OCI-LY1 (cell line): ENCODE results near the gene POLA1.

Source experiments
- H2AFZ ChIP-seq: fragments of 200-600 bp; sonication (generic), shearing (Covaris generic); 2 replicates; pipeline ENCODE4 v1.6.0; 2014; ENCODE audit warnings: antibody characterized with exemption, mild to moderate bottlenecking, low read length
- H3F3A ChIP-seq: fragments of 200-600 bp; sonication (generic), shearing (Covaris generic); 2 replicates; pipeline ENCODE4 v1.6.0; 2014; ENCODE audit warnings: mild to moderate bottlenecking, antibody characterized with exemption, low read length, moderate library complexity; ENCODE audit not compliant: insufficient read depth
- H3K27ac ChIP-seq: fragments of 200-600 bp; sonication (generic); 2 replicates; pipeline ENCODE4 v1.5.1; 2014; ENCODE audit warnings: low read length, mixed run types, mild to moderate bottlenecking, low read depth; ENCODE audit not compliant: poor library complexity, severe bottlenecking
- H3K27me3 ChIP-seq: fragments of 200-600 bp; sonication (generic); 2 replicates; pipeline ENCODE4 v1.6.0; 2014; ENCODE audit warnings: antibody characterized with exemption, mild to moderate bottlenecking, low read length, moderate library complexity; ENCODE audit not compliant: insufficient read depth
- H3K36me3 ChIP-seq: fragments of 200-600 bp; sonication (generic); 2 replicates; pipeline ENCODE4 v1.6.1; 2014; ENCODE audit warnings: mild to moderate bottlenecking, antibody characterized with exemption, low read length, moderate library complexity, mixed read lengths; ENCODE audit not compliant: insufficient read depth
- H3K4me1 ChIP-seq: fragments of 200-600 bp; sonication (generic); 2 replicates; pipeline ENCODE4 v1.5.1; 2014; ENCODE audit warnings: mild to moderate bottlenecking, low read length, moderate library complexity; ENCODE audit not compliant: insufficient read depth, severe bottlenecking
- H3K4me2 ChIP-seq: fragments of 200-600 bp; sonication (generic), shearing (Covaris generic); 2 replicates; pipeline ENCODE4 v1.6.1; 2014; ENCODE audit warnings: low read length
- H3K4me3 ChIP-seq: fragments of 200-600 bp; sonication (generic); 2 replicates; pipeline ENCODE4 v1.5.1; 2014; ENCODE audit warnings: low read length, low read depth, mild to moderate bottlenecking, mixed read lengths; ENCODE audit not compliant: poor library complexity, severe bottlenecking
- H3K79me2 ChIP-seq: fragments of 200-600 bp; shearing (Covaris generic); 2 replicates; pipeline ENCODE4 v1.6.1; 2016; ENCODE audit warnings: mixed run types, low read length, mixed read lengths; ENCODE audit not compliant: insufficient read depth
- H3K9ac ChIP-seq: fragments of 200-600 bp; sonication (generic), shearing (Covaris generic); 2 replicates; pipeline ENCODE4 v1.6.1; 2014; ENCODE audit warnings: mild to moderate bottlenecking, low read length, mixed read lengths
- H3K9me2 ChIP-seq: fragments of 200-600 bp; sonication (generic), shearing (Covaris generic); 2 replicates; pipeline ENCODE4 v1.6.1; 2014; ENCODE audit warnings: low read depth, mild to moderate bottlenecking, low read length, mixed read lengths
- H3K9me3 ChIP-seq: fragments of 200-600 bp; shearing (Covaris generic); 2 replicates; pipeline ENCODE4 v1.6.1; 2014; ENCODE audit warnings: low read length, mixed read lengths
- H4K20me1 ChIP-seq: fragments of 200-600 bp; sonication (generic), shearing (Covaris generic); 2 replicates; pipeline ENCODE4 v1.6.0; 2016; ENCODE audit warnings: mild to moderate bottlenecking, low read length; ENCODE audit not compliant: insufficient read depth
- CTCF ChIP-seq: fragments of 200-600 bp; sonication (generic), shearing (Covaris generic); IDR thresholded peaks from 2 replicates; pipeline ENCODE4 v1.5.1; 2017; ENCODE audit warnings: mild to moderate bottlenecking, antibody characterized with exemption, low read length, moderate library complexity, mixed read lengths
- EZH2 ChIP-seq: fragments of 200-600 bp; sonication (generic), shearing (Covaris generic); IDR thresholded peaks from 2 replicates; pipeline ENCODE4 v1.8.0; 2017; ENCODE audit warnings: borderline replicate concordance, mixed run types, mild to moderate bottlenecking, antibody characterized with exemption, low read length, moderate library complexity, mixed read lengths

POLA1 gene

GRCh38 chrX:24925430-24925829 lies 231.7 kb downstream of the POLA1 start:
- Histone ChIP-seq H2AFZ (no peak overlapping the region), H3K79me2 (no peaks in the 10 kb centered on the region), H3K9me3 (no peaks in the 10 kb centered on the region), H3K27me3 (no peaks in the 10 kb centered on the region), H3K4me3 (no peak overlapping the region), H3K36me3 (peaks cover 7% of the 10 kb centered on the region), H3K9ac (no peak overlapping the region), H3K27ac (no peak overlapping the region), H3K4me2 (no peak overlapping the region), H3K4me1 (no peaks in the 10 kb centered on the region), H4K20me1 (no peaks in the 10 kb centered on the region), H3K9me2 (no peaks in the 10 kb centered on the region), H3F3A (no peaks in the 10 kb centered on the region)
- TF ChIP-seq CTCF (no peak), EZH2 (no peak)

- no peak for TF ChIP-seq CTCF
- TF ChIP-seq EZH2 = no peak
- no peaks in the 10 kb centered on the region for H3K79me2 ChIP-seq
- H3K9ac ChIP-seq = no peak overlapping the region
- no peaks in the 10 kb centered on the region for H3F3A ChIP-seq
- H3K9me3 ChIP-seq = no peaks in the 10 kb centered on the region
- H3K4me2 ChIP-seq = no peak overlapping the region
- no peaks in the 10 kb centered on the region for H3K4me1 ChIP-seq
- no peak overlapping the region for H3K4me3 ChIP-seq
- no peaks in the 10 kb centered on the region for H3K27me3 ChIP-seq
- H2AFZ ChIP-seq = no peak overlapping the region
- no peaks in the 10 kb centered on the region for H4K20me1 ChIP-seq
- H3K9me2 ChIP-seq = no peaks in the 10 kb centered on the region
- H3K27ac ChIP-seq = no peak overlapping the region
- peaks cover 13% of the 10 kb centered on the region for H3K36me3 ChIP-seq
Measured at GRCh38 chrX:24927372-24927771, 233.7 kb downstream of the POLA1 start.

GRCh38 chrX:24928114-24928513 lies 234.4 kb downstream of the POLA1 start:
- Histone ChIP-seq H3K4me2 (no peak overlapping the region), H3K4me1 (no peaks in the 10 kb centered on the region), H3F3A (no peaks in the 10 kb centered on the region), H3K9me3 (no peaks in the 10 kb centered on the region), H3K27me3 (no peaks in the 10 kb centered on the region), H2AFZ (no peak overlapping the region), H3K9me2 (no peaks in the 10 kb centered on the region), H4K20me1 (no peaks in the 10 kb centered on the region), H3K36me3 (peaks cover 13% of the 10 kb centered on the region), H3K9ac (no peak overlapping the region), H3K4me3 (no peak overlapping the region), H3K79me2 (no peaks in the 10 kb centered on the region), H3K27ac (no peak overlapping the region)
- no peak for TF ChIP-seq CTCF
- no peak for TF ChIP-seq EZH2
